A549 treated with Mapracorat at 1 μM for 4 hours (cell line): ENCODE data around the gene APOBEC3C. TPM values are rescaled to one million over a fixed set of nuclear protein-coding genes. Genes with fewer than 3 reads are reported as not detected.

ENCODE experiments used
- total RNA-seq: library from RNA; stranded (reverse); fragments of 200-300 nt; extraction: Qiagen RNA extraction; gene quantifications from 5 replicates; pipeline ENCODE4 v1.2.3, GENCODE V29; 2022

Gene APOBEC3C
- total RNA-seq = 25.4 to 29.0 TPM (median 27.5 TPM) in 5 replicates

DNA sequence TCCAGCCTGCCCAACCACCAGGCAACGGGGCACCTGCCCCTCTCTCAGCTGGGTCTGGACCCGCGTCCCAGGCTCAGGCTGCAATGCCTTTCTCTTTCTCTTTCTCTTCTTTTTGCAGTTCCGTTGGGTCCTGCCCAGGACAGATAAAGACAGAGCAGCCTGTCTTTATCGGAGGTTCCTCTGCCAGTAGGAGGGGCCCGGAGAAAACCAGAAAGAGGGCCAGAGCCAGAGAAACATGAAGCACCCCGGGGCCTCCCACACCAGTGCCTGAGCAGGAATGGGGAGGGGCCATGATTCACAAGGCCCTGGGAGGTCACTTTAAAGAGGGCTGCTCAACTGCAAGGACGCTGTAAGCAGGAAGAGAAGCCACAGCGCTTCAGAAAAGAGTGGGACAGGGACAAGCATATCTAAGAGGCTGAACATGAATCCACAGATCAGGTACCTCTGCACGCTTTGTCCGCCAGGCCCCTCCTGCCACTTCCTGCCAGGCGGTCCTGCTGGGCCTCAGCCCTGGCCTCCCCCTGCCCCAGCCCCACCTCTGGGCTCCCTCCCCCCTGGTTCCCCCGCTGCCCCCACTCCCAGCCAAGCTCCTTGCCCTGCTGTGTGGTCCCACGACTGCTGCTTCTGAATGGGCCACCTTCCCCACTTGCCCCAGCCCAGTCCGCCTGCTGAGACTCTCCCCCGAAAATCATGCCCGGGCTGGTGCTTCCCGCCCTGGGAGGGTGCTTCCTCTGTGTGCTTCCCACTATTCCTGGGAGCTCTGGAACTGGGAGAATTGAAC lies at the start of gene APOBEC3C:
APOBEC3C (plus strand) TSS at position 316 of the 781 bp plus-strand sequence; CDS start at position 422, 106 bp downstream.

DNA sequence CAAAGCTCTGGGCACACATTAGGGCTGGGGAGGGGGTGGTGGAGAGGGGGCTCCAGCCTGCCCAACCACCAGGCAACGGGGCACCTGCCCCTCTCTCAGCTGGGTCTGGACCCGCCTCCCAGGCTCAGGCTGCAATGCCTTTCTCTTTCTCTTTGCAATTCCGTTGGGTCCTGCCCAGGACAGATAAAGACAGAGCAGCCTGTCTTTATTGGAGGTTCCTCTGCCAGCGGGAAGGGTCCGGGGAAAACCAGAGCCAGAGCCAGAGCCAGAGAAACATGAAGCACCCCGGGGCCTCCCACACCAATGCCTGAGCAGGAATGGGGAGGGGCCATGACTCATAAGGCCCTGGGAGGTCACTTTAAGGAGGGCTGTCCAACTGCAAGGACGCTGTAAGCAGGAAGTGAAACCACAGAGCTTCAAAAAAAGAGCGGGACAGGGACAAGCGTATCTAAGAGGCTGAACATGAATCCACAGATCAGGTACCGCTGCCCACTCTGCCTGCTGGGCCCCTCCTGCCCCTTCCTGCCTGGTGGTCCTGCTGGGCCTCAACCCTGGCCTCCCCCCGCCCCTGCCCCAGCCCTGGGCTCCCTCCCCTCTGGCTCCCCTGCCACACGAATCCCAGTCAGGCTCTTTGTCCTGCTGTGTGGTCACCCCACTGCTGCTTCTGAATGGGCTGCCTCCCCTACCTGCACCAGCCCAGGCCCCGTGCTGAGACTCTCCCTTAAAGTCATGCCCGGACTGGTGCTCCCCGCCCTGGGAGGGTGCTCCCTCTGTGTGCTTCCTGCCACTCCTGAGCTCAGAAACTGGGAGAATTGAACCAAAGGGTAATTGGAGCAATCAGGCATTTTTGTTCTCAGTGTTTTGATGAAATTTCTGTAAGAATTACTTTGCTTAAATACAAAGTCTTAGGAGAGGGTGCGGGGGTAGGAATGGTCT lies 31.8 kb upstream of the APOBEC3C start, which contains the start of gene APOBEC3B:
APOBEC3B (plus strand) TSS at position 356 of the 936 bp plus-strand sequence; CDS start at position 463, 107 bp downstream.

DNA sequence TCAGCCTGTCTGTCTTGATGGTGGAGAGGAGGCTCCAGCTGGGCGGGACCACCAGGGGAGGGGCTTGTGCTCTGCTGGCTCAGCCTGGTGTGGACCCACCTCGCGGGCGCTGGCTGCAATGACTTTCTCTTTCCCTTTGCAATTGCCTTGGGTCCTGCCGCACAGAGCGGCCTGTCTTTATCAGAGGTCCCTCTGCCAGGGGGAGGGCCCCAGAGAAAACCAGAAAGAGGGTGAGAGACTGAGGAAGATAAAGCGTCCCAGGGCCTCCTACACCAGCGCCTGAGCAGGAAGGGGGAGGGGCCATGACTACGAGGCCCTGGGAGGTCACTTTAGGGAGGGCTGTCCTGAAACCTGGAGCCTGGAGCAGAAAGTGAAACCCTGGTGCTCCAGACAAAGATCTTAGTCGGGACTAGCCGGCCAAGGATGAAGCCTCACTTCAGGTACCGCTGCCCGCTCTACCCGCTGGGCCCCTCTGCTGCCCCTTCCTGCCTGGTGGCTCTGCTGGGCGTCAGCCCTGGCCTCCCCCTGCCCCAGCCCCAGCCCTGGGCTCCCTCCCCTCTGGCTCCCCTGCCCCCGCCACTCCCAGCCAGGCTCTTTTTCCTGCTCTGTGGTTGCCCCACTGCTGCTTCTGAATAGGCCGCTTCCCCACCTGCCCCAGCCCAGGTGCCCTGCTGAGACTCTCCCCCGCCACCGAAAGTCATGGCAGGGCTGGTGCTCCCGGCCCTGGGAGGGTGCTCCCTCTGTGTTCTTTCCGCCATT lies 26.7 kb downstream of the APOBEC3C start, which contains the start of gene APOBEC3F:
APOBEC3F (plus strand) TSS at position 327 of the 759 bp plus-strand sequence; CDS start at position 424, 97 bp downstream.

Other genes with a start within 250 kb of the APOBEC3C start
- 6.9 to 11.4 TPM (median 10.6 TPM) in 5 replicates for gene DNAL4, start 220.1 kb upstream of the APOBEC3C start, total RNA-seq
- gene NPTXR, start 170.2 kb upstream of the APOBEC3C start, total RNA-seq = 8.6 to 10.9 TPM (median 9.9 TPM) in 5 replicates
- 21.9 to 31.8 TPM (median 28.4 TPM) in 5 replicates for gene CBX6, start 142.0 kb upstream of the APOBEC3C start, total RNA-seq
- gene APOBEC3A, start 56.6 kb upstream of the APOBEC3C start, total RNA-seq = not detected in 5 replicates
- 27.0 to 32.6 TPM (median 28.8 TPM) in 5 replicates for gene APOBEC3B, start 31.9 kb upstream of the APOBEC3C start, total RNA-seq
- 0.08 to 0.55 TPM (median 0.20 TPM) in 4 of 5 replicates, not detected in the other for gene APOBEC3D, start 6.9 kb downstream of the APOBEC3C start, total RNA-seq
- 1.6 to 2.4 TPM (median 2.2 TPM) in 5 replicates for gene APOBEC3F, start 26.6 kb downstream of the APOBEC3C start, total RNA-seq
- gene APOBEC3G, start 63.0 kb downstream of the APOBEC3C start, total RNA-seq = not detected in 5 replicates
- gene APOBEC3H, start 83.0 kb downstream of the APOBEC3C start, total RNA-seq = 0.14 to 0.65 TPM (median 0.63 TPM) in 3 of 5 replicates, not detected in the others
- gene CBX7, start 138.4 kb downstream of the APOBEC3C start, total RNA-seq = 0.84 to 1.6 TPM (median 1.0 TPM) in 5 replicates
- gene PDGFB, start 230.7 kb downstream of the APOBEC3C start, total RNA-seq = 3.3 to 4.1 TPM (median 3.7 TPM) in 5 replicates